ENCODE data around the gene ADM2. TPM values are rescaled to one million over a fixed set of nuclear protein-coding genes. Genes with fewer than 3 reads are reported as not detected.
A peak's percentile ranks its signal among the peaks of the same experiment; 100 is the strongest.

ADM2 gene
- total RNA-seq, 1 donor = 9.4 TPM

GRCh38 chr22:50469377-50470305 is 11.7 kb upstream of the ADM2 start:
- H3K9me3 ChIP-seq (ENCODE audit: low read depth, low read length) = no peaks in the 10 kb centered on the region
- peaks cover 27% of the 10 kb centered on the region for H3K36me3 ChIP-seq (ENCODE audit: insufficient read depth, low read length)
- no peak overlapping the region for H2AFZ ChIP-seq (ENCODE audit: low read length)
- no peak overlapping the region for H3K4me2 ChIP-seq (ENCODE audit: insufficient read depth, low read length)
- no peak for TF ChIP-seq CTCF (IDR thresholded peaks at IDR 0.05; ENCODE audit: extremely low read depth, low read depth, low read length)
- H4K20me1 ChIP-seq (ENCODE audit: insufficient read depth, low read length) = peaks cover 65% of the 10 kb centered on the region
- peaks cover 13% of the 10 kb centered on the region for H3K4me1 ChIP-seq (ENCODE audit: insufficient read depth, low read length)
- H3K27ac ChIP-seq (ENCODE audit: low read depth, low read length) = no peak overlapping the region
- no peak overlapping the region for H3K4me3 ChIP-seq (ENCODE audit: insufficient read depth, low read length)
- H3K79me2 ChIP-seq (ENCODE audit: insufficient read depth, low read length) = peaks cover 72% of the 10 kb centered on the region
- DNase-seq (ENCODE audit: insufficient read length, low spot score, missing footprints) = peak; percentile 93
- H3K27me3 ChIP-seq (ENCODE audit: insufficient read depth, low read length) = no peaks in the 10 kb centered on the region

GRCh38 chr22:50470491-50470890 is 10.9 kb upstream of the ADM2 start:
- Histone ChIP-seq H3K27me3 (ENCODE audit: insufficient read depth, low read length) (no peaks in the 10 kb centered on the region), H4K20me1 (ENCODE audit: insufficient read depth, low read length) (peaks cover 65% of the 10 kb centered on the region), H3K79me2 (ENCODE audit: insufficient read depth, low read length) (peaks cover 73% of the 10 kb centered on the region), H3K4me1 (ENCODE audit: insufficient read depth, low read length) (peaks cover 18% of the 10 kb centered on the region), H3K4me2 (ENCODE audit: insufficient read depth, low read length) (no peak overlapping the region), H3K9me3 (ENCODE audit: low read depth, low read length) (no peaks in the 10 kb centered on the region), H3K27ac (ENCODE audit: low read depth, low read length) (no peak overlapping the region), H3K4me3 (ENCODE audit: insufficient read depth, low read length) (no peak overlapping the region), H2AFZ (ENCODE audit: low read length) (no peak overlapping the region), H3K36me3 (ENCODE audit: insufficient read depth, low read length) (peaks cover 19% of the 10 kb centered on the region)
- DNase-seq (ENCODE audit: insufficient read length, low spot score, missing footprints) = no peak
- TF ChIP-seq CTCF (IDR thresholded peaks at IDR 0.05; ENCODE audit: extremely low read depth, low read depth, low read length) = no peak

- no peak overlapping the region for H2AFZ ChIP-seq (ENCODE audit: low read length)
- no peaks in the 10 kb centered on the region for H3K27me3 ChIP-seq (ENCODE audit: insufficient read depth, low read length)
- peaks cover 73% of the 10 kb centered on the region for H3K79me2 ChIP-seq (ENCODE audit: insufficient read depth, low read length)
- H3K27ac ChIP-seq (ENCODE audit: low read depth, low read length) = no peak overlapping the region
- TF ChIP-seq CTCF (IDR thresholded peaks at IDR 0.05; ENCODE audit: extremely low read depth, low read depth, low read length) = no peak
- H3K4me1 ChIP-seq (ENCODE audit: insufficient read depth, low read length) = peaks cover 18% of the 10 kb centered on the region
- H4K20me1 ChIP-seq (ENCODE audit: insufficient read depth, low read length) = peaks cover 65% of the 10 kb centered on the region
- no peak for DNase-seq (ENCODE audit: insufficient read length, low spot score, missing footprints)
- H3K4me2 ChIP-seq (ENCODE audit: insufficient read depth, low read length) = no peak overlapping the region
- H3K9me3 ChIP-seq (ENCODE audit: low read depth, low read length) = no peaks in the 10 kb centered on the region
- no peak overlapping the region for H3K4me3 ChIP-seq (ENCODE audit: insufficient read depth, low read length)
- H3K36me3 ChIP-seq (ENCODE audit: insufficient read depth, low read length) = peaks cover 11% of the 10 kb centered on the region
Observed at GRCh38 chr22:50471197-50471847, 10.0 kb upstream of the ADM2 start.

- H3K4me1 ChIP-seq (ENCODE audit: insufficient read depth, low read length) = peaks cover 18% of the 10 kb centered on the region
- no peak overlapping the region for H3K4me3 ChIP-seq (ENCODE audit: insufficient read depth, low read length)
- H3K79me2 ChIP-seq (ENCODE audit: insufficient read depth, low read length) = peaks cover 73% of the 10 kb centered on the region
- H3K36me3 ChIP-seq (ENCODE audit: insufficient read depth, low read length) = peaks cover 4% of the 10 kb centered on the region
- no peaks in the 10 kb centered on the region for H3K9me3 ChIP-seq (ENCODE audit: low read depth, low read length)
- H3K27me3 ChIP-seq (ENCODE audit: insufficient read depth, low read length) = no peaks in the 10 kb centered on the region
- no peak for DNase-seq (ENCODE audit: insufficient read length, low spot score, missing footprints)
- TF ChIP-seq CTCF (IDR thresholded peaks at IDR 0.05; ENCODE audit: extremely low read depth, low read depth, low read length) = no peak
- no peak overlapping the region for H3K27ac ChIP-seq (ENCODE audit: low read depth, low read length)
- H2AFZ ChIP-seq (ENCODE audit: low read length) = no peak overlapping the region
- H3K4me2 ChIP-seq (ENCODE audit: insufficient read depth, low read length) = no peak overlapping the region
- peaks cover 65% of the 10 kb centered on the region for H4K20me1 ChIP-seq (ENCODE audit: insufficient read depth, low read length)
Observed at GRCh38 chr22:50471962-50472361, 9.4 kb upstream of the ADM2 start.
